GM10266 (cell line): ENCODE measurements around the gene HTRA1.

Experiments
- DNase-seq: peaks from one replicate; pipeline ENCODE4 v3.0.0; 2012; ENCODE audit errors: extremely low spot score
- CTCF ChIP-seq: IDR thresholded peaks from 2 replicates; pipeline ENCODE4 v1.5.1; 2012; ENCODE audit warnings: mild to moderate bottlenecking, low read depth; ENCODE audit not compliant: control insufficient read depth, insufficient read depth; ENCODE audit errors: missing control alignments

Gene HTRA1

GRCh38 chr10:122561212-122561611, 99.9 kb downstream of the HTRA1 start:
- TF ChIP-seq CTCF: no peak
- no peak for DNase-seq

- no peak for DNase-seq
- no peak for TF ChIP-seq CTCF
Observed at GRCh38 chr10:122561792-122562191, 100.4 kb downstream of the HTRA1 start.
